Small intestine (tissue), 7 donors: ENCODE measurements around the gene C16orf86. TPM values are rescaled to one million over a fixed set of nuclear protein-coding genes. Genes with fewer than 3 reads are reported as not detected.

Experiments
- DNase-seq, 2 donors: peaks; one replicate each; pipeline versions ENCODE4 v3.0.0 to v3.0.0-alpha.2; 2013
- FAIRE-seq: peaks from 2 replicates; lab custom pipeline; 2012; peaks lifted over from hg19 to GRCh38; lab: Jason Lieb, UNC
- H3K27ac ChIP-seq, 3 donors: one replicate each; pipeline ENCODE4 v1.5.1; 2013; ENCODE audit warnings: low read length in 2 of 3, mild to moderate bottlenecking in 2 of 3, control low read depth in 1 of 3, inconsistent platforms in 1 of 3, low read depth in 1 of 3, moderate library complexity in 1 of 3
- H3K27me3 ChIP-seq, 3 donors: one replicate each; pipeline ENCODE4 v1.6.1; 2013; ENCODE audit warnings: low read length in 3 of 3, inconsistent platforms in 1 of 3; ENCODE audit not compliant: control insufficient read depth in 3 of 3, insufficient read depth in 3 of 3
- H3K36me3 ChIP-seq, 3 donors: one replicate each; pipeline ENCODE4 v1.6.1; 2013; ENCODE audit warnings: low read length in 3 of 3, inconsistent platforms in 1 of 3, low read depth in 1 of 3, mild to moderate bottlenecking in 1 of 3, moderate library complexity in 1 of 3; ENCODE audit not compliant: control insufficient read depth in 3 of 3, insufficient read depth in 2 of 3
- H3K4me1 ChIP-seq, 3 donors: one replicate each; pipeline ENCODE4 v1.6.1; 2013; ENCODE audit warnings: low read length in 2 of 3, inconsistent platforms in 1 of 3, low read depth in 1 of 3, mild to moderate bottlenecking in 1 of 3, moderate library complexity in 1 of 3; ENCODE audit not compliant: control insufficient read depth in 3 of 3, insufficient read depth in 2 of 3
- H3K4me3 ChIP-seq, 3 donors: one replicate each; pipeline ENCODE4 v1.5.1; 2013; ENCODE audit warnings: low read length in 3 of 3, control low read depth in 1 of 3, inconsistent platforms in 1 of 3, low read depth in 1 of 3, mild to moderate bottlenecking in 1 of 3, moderate library complexity in 1 of 3
- H3K9me3 ChIP-seq, 2 donors: one replicate each; pipeline ENCODE4 v1.6.1; 2013; ENCODE audit warnings: low read depth in 1 of 2, low read length in 1 of 2; ENCODE audit not compliant: control insufficient read depth in 2 of 2, insufficient read depth in 1 of 2
- WGBS, 3 donors: extraction: QIAGEN DNeasy Blood & Tissue Kit; methylation state at CpG; one replicate each; pipeline ENCODE4 v1.1.7; 2013; 5-methylcytosine and 5-hydroxymethylcytosine counted together
- polyA plus RNA-seq, 4 donors: library from polyadenylated mRNA; stranded (reverse) in 3 of 4; unstranded in 1 of 4; fragments of 200-250 nt in 3 of 4; fragments of 120-200 nt in 1 of 4; gene quantifications; one replicate each; pipeline versions ENCODE4 v1.2.1 to v1.2.3, GENCODE V29; 2013
- donor health status: healthy with polysubstance abuse.
- donor health status: control.
- donor health status: control.
- donor health status: Bipolar disorder and iron deficiency.
- donor health status: healthy.

The C16orf86 gene
- polyA plus RNA-seq, 4 donors: 1.2 to 3.2 (median 1.9) TPM; not detected in 1

GRCh38 chr16:67701420-67701819, 34.8 kb downstream of the C16orf86 start:
- WGBS, 3 donors: 89 to 100% (median 96%) methylated on average over 1 of the region's 1 CpG

GRCh38 chr16:67702130-67702529, 35.5 kb downstream of the C16orf86 start:
- 93 to 94% (median 93%) methylated on average over 4 of the region's 4 CpGs for WGBS, 3 donors
- FAIRE-seq (no peak), DNase-seq (no peak)
- Histone ChIP-seq H3K27me3 (peaks cover 0 to 32% (median 0%) of the 10 kb centered on the region in 3 donors), H3K4me3 (no peak overlapping the region), H3K27ac (no peak overlapping the region), H3K4me1 (peaks cover 0 to 10% (median 2%) of the 10 kb centered on the region in 3 donors), H3K36me3 (no peaks in the 10 kb centered on the region), H3K9me3 (peaks cover 0 to 10% of the 10 kb centered on the region in 2 donors)

More at GRCh38 chr16:67701420-67701819, 34.8 kb downstream of the C16orf86 start:
- Histone ChIP-seq H3K27ac (no peak overlapping the region), H3K9me3 (peaks cover 0 to 10% of the 10 kb centered on the region in 2 donors), H3K4me1 (peaks cover 2 to 13% (median 3%) of the 10 kb centered on the region in 3 donors), H3K27me3 (peaks cover 0 to 31% (median 0%) of the 10 kb centered on the region in 3 donors), H3K36me3 (no peaks in the 10 kb centered on the region), H3K4me3 (no peak overlapping the region)
- FAIRE-seq (no peak), DNase-seq (no peak)

GRCh38 chr16:67703626-67704025, 37.0 kb downstream of the C16orf86 start:
- DNase-seq: no peak
- Histone ChIP-seq H3K27ac (peak overlapping the region in 1 of 3 donors; percentile 34), H3K4me3 (no peak overlapping the region), H3K36me3 (no peaks in the 10 kb centered on the region), H3K9me3 (peaks cover 0 to 10% of the 10 kb centered on the region in 2 donors), H3K4me1 (peaks cover 0 to 2% (median 0%) of the 10 kb centered on the region in 3 donors), H3K27me3 (peaks cover 0 to 45% (median 0%) of the 10 kb centered on the region in 3 donors)
- WGBS, 3 donors: 68 to 72% (median 72%) methylated on average over 2 of the region's 2 CpGs
- no peak for FAIRE-seq

GRCh38 chr16:67704110-67704509, 37.5 kb downstream of the C16orf86 start:
- peaks cover 0 to 2% (median 0%) of the 10 kb centered on the region in 3 donors for H3K4me1 ChIP-seq

GRCh38 chr16:67707210-67707609, 40.6 kb downstream of the C16orf86 start:
- no peaks in the 10 kb centered on the region for H3K9me3 ChIP-seq
- 86 to 98% (median 94%) methylated on average over 4 of the region's 4 CpGs for WGBS, 3 donors
- peaks cover 0 to 72% (median 0%) of the 10 kb centered on the region in 3 donors for H3K27me3 ChIP-seq
- FAIRE-seq (no peak), DNase-seq (no peak)
- peaks cover 0 to 2% (median 0%) of the 10 kb centered on the region in 3 donors for H3K4me1 ChIP-seq
- H3K4me3 ChIP-seq: no peak overlapping the region
- no peaks in the 10 kb centered on the region for H3K36me3 ChIP-seq
- H3K27ac ChIP-seq: no peak overlapping the region

More at GRCh38 chr16:67704110-67704509, 37.5 kb downstream of the C16orf86 start:
- WGBS, 3 donors: 85 to 89% (median 87%) methylated on average over 5 of the region's 5 CpGs
- no peak overlapping the region for H3K4me3 ChIP-seq
- H3K9me3 ChIP-seq: peaks cover 0 to 8% of the 10 kb centered on the region in 2 donors
- H3K27me3 ChIP-seq: peaks cover 0 to 49% (median 0%) of the 10 kb centered on the region in 3 donors
- DNase-seq (no peak), FAIRE-seq (no peak)
- H3K27ac ChIP-seq: no peak overlapping the region
- no peaks in the 10 kb centered on the region for H3K36me3 ChIP-seq

- Histone ChIP-seq H3K36me3 (no peaks in the 10 kb centered on the region), H3K9me3 (no peaks in the 10 kb centered on the region), H3K27me3 (peaks cover 0 to 67% (median 0%) of the 10 kb centered on the region in 3 donors), H3K4me1 (peaks cover 0 to 2% (median 0%) of the 10 kb centered on the region in 3 donors), H3K4me3 (no peak overlapping the region), H3K27ac (no peak overlapping the region)
- no peak for FAIRE-seq
- DNase-seq: no peak
- WGBS, 3 donors: 98% methylated on average over 5 of the region's 5 CpGs
These were observed 41.2 kb downstream of the C16orf86 start for GRCh38 chr16:67707790-67708189.

- no peak overlapping the region for H3K4me3 ChIP-seq
- H3K9me3 ChIP-seq: no peaks in the 10 kb centered on the region
- H3K27me3 ChIP-seq: peaks cover 0 to 69% (median 0%) of the 10 kb centered on the region in 3 donors
- H3K4me1 ChIP-seq: peaks cover 0 to 2% (median 0%) of the 10 kb centered on the region in 3 donors
- WGBS, 3 donors: 48 to 84% (median 70%) methylated on average over 2 of the region's 2 CpGs
- H3K36me3 ChIP-seq: no peaks in the 10 kb centered on the region
- FAIRE-seq (no peak), DNase-seq (no peak)
- H3K27ac ChIP-seq: no peak overlapping the region
These were observed 41.8 kb downstream of the C16orf86 start for GRCh38 chr16:67708368-67708771.

- no peaks in the 10 kb centered on the region for H3K9me3 ChIP-seq
- 96 to 100% (median 100%) methylated on average over 1 of the region's 1 CpG for WGBS, 3 donors
- H3K4me1 ChIP-seq: no peaks in the 10 kb centered on the region
- DNase-seq (no peak), FAIRE-seq (no peak)
- no peak overlapping the region for H3K27ac ChIP-seq
- no peak overlapping the region for H3K4me3 ChIP-seq
- no peaks in the 10 kb centered on the region for H3K36me3 ChIP-seq
- H3K27me3 ChIP-seq: peaks cover 0 to 71% (median 0%) of the 10 kb centered on the region in 3 donors
These were observed 42.4 kb downstream of the C16orf86 start for GRCh38 chr16:67709050-67709449.
